Omental fat pad (tissue), 4 donors: ENCODE results near the gene PRSS57. TPM values are rescaled to one million over a fixed set of nuclear protein-coding genes. Genes with fewer than 3 reads are reported as not detected.
"Not testable (repeated sequence)": the region's sequence is repeated elsewhere in the genome, so short reads cannot be mapped to it uniquely, and the experiment has no call there.

Experiments used
- ATAC-seq: fragments of 150-250 bp; one replicate; pipeline ENCODE4 v1.9.1; 2016; ENCODE audit warnings: mild to moderate bottlenecking, moderate library complexity; ENCODE audit not compliant: low FRiP score
- DNase-seq: peaks from one replicate; pipeline ENCODE4 v3.0.0-alpha.2; 2019; ENCODE audit warnings: low spot score
- CTCF ChIP-seq, 3 donors: fragments of 450-650 bp; IDR thresholded peaks; one replicate each; pipeline ENCODE4 v1.5.1; 2016 to 2017; ENCODE audit warnings: antibody characterized with exemption in 3 of 3, mild to moderate bottlenecking in 3 of 3, moderate library complexity in 2 of 3
- total RNA-seq, 4 donors: library from RNA; depleted of rRNA; stranded (reverse); fragments of >200 nt; gene quantifications; one replicate each; pipeline ENCODE4 v1.1.0, GENCODE V29; 2016

The PRSS57 gene
- total RNA-seq, 4 donors from 2014 or later: 0.95 TPM; not detected in 3

DNA sequence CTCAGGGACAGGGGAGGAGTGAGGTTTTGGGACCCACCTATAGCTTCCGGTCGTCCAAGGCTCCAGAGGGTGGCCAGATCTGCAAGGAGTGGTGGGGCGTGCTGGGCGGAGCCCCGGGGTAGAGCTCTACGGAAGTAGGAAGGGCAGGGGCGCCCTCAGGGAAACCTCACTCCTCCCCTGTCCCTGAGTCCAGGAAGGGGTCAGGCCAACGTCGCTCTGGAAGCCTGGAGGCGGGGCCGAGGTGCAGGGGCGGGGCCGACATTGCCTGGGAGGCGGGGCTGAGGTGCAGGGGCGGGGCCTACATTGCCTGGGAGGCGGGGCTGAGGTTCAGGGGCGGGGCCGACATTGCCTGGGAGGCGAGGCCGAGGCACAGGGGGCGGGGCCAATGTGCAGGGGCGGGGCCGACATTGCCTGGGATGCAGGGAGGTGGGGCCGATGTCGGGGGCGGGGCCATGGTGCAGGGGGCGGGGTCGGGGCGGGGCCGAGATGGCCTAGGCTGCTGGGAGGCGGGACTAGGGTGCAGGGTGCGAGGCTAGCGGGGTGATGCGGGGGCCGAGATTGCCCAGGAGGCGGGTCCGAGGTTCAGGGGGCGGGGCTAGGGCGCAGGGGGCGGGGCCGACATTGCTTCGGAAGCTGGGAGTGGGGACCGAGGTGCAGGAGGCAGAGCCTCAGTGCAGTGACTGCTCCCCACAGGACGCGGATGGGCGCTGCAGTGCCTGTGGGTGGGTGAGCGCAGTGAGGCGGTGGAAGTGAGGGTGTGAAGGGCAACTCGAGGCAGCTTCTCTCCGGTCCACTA is 8.6 kb upstream of the PRSS57 start:
- DNase-seq (peak; percentile 73), ATAC-seq (peak; percentile 50)
- no peak for TF ChIP-seq CTCF (IDR thresholded peaks at IDR 0.05)

DNA sequence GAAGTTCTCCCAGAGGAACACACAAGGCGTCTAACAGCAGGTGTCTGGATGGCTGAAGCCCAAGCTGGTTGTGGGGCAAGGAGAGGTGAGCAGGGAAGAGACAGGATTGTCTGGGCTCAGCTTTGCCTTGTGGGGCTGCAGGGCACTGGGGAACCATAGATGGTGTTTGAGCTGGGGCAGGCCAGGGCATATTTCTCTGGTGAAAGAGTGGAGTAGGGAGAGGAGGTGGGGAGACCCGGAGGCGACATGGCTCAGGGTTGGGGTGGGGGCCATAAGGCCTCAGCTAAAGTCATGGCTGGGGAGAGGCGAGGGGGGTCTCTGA is 8.0 kb upstream of the PRSS57 start:
- no peak for ATAC-seq
- TF ChIP-seq CTCF (IDR thresholded peaks at IDR 0.05): no peak
- DNase-seq: no peak

DNA sequence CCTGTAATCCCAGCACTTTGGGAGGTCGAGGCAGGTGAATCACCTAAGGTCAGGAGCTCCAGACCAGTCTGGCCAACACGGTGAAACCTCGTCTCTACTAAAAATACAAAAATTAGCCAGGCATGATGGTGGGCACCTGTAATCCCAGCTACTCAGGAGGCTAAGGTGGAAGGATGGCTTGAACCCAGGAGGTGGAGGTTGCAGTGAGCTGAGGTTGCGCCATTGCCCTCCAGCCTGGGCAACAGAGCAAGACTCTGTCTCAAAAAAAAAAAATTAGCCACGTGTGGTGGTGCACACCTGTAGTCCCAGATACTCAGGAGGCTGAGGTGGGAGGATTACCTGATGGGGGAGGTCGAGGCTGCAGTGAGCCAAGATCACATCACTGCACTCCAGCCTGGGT is 7.6 kb upstream of the PRSS57 start:
- ATAC-seq, DNase-seq: not testable (repeated sequence)

DNA sequence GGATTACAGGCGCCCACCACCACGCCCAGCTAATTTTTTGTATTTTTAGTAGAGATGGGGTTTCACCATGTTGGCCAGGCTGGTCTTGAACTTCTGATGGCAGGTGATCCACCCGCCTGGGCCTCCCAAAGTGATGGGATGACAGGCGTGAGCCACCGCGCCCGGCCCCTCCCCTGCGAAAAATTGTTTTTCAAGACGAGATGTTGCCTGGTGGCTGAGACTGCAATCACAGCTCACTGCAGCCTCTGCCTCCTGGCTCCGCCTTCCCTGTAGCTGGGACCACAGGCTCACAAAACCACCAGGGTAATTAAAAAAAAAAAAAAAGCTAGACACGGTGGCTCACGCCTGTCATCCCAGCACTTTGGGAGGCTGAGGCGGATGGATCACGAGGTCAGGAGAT is 4.6 kb upstream of the PRSS57 start:
- DNase-seq, ATAC-seq: not testable (repeated sequence)

GRCh38 chr19:698529-698928 is 3.3 kb upstream of the PRSS57 start:
- not testable (repeated sequence) for ATAC-seq, DNase-seq

DNA sequence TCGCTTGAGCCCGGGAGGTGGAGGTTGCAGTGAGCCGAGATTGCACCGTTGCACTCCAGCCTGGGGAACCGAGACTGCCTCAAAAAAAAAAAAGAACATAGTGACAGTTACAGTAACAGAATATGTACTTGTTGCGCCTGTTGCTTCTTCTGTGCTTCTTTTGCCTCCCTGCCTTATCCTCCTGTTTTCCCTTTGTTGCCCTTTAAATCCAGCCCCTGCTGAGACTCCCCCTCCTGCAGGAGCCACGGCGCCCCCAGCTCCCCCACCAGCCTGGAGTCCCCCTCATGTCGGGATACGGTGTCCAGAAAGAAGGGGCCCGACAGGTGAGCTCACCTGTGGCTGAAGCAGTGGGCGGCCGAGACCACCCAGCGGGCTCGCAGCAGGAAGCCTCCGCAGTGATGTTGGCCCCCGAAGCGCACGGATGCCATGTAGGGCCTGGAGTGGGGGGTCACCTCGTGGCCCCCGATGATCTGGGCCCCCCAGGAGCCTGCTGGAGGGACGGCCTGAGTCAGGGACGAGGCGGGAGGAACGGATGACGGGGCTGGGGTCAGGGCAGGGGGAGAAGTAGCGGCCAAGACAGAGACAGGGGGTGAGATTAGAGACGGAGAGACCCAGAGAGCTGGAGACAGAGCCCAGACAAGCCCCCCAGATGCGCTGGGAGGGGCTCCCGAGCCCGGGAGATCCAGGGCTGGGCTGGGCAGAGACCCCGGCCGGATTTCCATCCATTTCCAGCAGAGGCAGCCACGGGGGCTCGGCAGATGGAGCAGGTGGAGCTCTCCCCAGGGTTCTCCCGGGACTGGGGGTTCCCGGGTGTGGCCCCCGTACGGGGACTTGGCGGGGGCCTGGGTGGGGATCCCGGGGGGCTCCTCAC is 536 bp downstream of the PRSS57 start:
- no peak for TF ChIP-seq CTCF (IDR thresholded peaks at IDR 0.05)
- no peak for DNase-seq
- peak; percentile 24 for ATAC-seq

DNA sequence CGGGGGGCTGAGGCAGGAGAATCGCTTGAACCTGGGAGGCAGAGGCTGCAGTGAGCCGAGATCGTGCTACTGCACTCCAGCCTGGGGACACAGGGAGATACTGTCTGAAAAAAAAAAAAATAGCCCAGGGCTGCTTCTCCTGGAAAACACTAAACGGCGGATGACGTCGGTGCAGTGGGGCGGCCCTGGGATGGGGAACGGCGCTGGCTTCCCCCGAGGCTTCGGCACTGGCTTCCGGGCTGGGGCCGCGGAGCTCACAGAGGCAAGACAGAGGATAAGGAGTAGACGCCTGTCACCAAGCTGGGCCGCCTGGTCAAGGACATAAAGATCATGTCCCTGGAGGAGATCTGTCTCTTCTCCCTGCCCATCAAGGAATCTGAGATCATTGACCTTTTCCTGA is 5.0 kb downstream of the PRSS57 start:
- no peak for DNase-seq
- no peak for TF ChIP-seq CTCF (IDR thresholded peaks at IDR 0.05)
- ATAC-seq: no peak

- no peak for DNase-seq
- no peak for TF ChIP-seq CTCF (IDR thresholded peaks at IDR 0.05)
- ATAC-seq: no peak
Observed at GRCh38 chr19:688992-689391, 6.3 kb downstream of the PRSS57 start.
